Measurements from ENCODE around the gene WDR74. TPM values are rescaled to one million over a fixed set of nuclear protein-coding genes. Genes with fewer than 3 reads are reported as not detected.
A peak's percentile ranks its signal among the peaks of the same experiment; 100 is the strongest.

WDR74 gene
- total RNA-seq, 5 donors from 2014 or later (not counting 1 experiment from before 2014, with no cell fraction given) = 91.3 to 239 (median 103) TPM

DNA sequence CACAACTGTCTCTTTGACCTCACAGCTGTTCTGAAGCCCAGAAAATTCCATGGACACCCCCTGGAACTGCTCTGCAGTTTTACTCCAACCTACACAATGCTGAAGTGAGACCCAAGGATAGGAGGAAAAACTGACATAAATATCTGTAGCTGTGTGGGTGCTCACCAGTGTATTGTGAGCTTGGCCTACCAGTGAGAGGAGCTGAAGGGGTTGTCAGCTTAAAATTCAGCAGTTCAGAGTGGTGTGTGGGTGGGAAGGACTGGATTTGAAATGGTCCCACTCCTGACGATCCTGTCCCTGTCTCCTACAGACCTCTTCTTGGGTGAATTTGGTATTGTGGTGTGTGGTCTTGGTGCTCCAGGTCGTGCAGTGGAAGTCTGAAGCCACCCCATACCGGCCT, 49.8 kb downstream of the WDR74 start:
- ChIA-PET CTCF (interaction anchor here (0.6 to 0.7 kb wide), 3 partner anchors 19 to 385 kb away, joined by 3 to 8 read pairs (median 5); partner anchors contain the start of gene TAF6L (in 1 of the 2)), POLR2A (interaction anchor here (0.6 to 4.0 kb wide), 4 partner anchors 35 to 66 kb away, joined by 3 to 23 read pairs (median 8); partner anchors contain the start of gene ZBTB3 (in 1 of the 2))
- Histone ChIP-seq H3K27ac (ENCODE audit: low read length) (no peak overlapping the region), H3K4me1 (ENCODE audit: control insufficient read depth in 1 of 2, extremely low read depth in 1 of 2, insufficient read depth in 2 of 2, low read length in 2 of 2) (peaks cover 21 to 58% of the 10 kb centered on the region in 2 experiments), H3K4me3 (ENCODE audit: control insufficient read depth in 1 of 2, extremely low read depth in 1 of 2, low read length in 1 of 2) (no peak overlapping the region), H3K36me3 (ENCODE audit: control insufficient read depth in 2 of 2, extremely low read depth in 1 of 2, insufficient read depth in 1 of 2, low read length in 1 of 2) (peaks cover 4 to 42% of the 10 kb centered on the region in 2 donors), H3K9me3 (no peaks in the 10 kb centered on the region), H3K27me3 (replicated peaks in 1 of 2; ENCODE audit: control insufficient read depth in 2 of 2, extremely low read depth in 1 of 2, insufficient read depth in 2 of 2, low read length in 1 of 2) (no peaks in the 10 kb centered on the region)
- Mint-ChIP-seq H3K9me3 (no peaks in the 10 kb centered on the region), H3K4me1 (peaks cover 50 to 57% (median 54%) of the 10 kb centered on the region in 3 donors), H3K27ac (peak overlapping the region; percentile 76 to 96), H3K27me3 (no peaks in the 10 kb centered on the region), H3K4me3 (peak overlapping the region; percentile 91 to 93 (median 91)), H3K36me3 (peaks cover 23% of the 10 kb centered on the region)
- no peak for ATAC-seq (replicated peaks in 1 of 4)
- WGBS (ENCODE audit: insufficient coverage) = 90% methylated on average over 2 of the region's 3 CpGs
- DNase-seq = no peak

GRCh38 chr11:62788991-62789390, 50.4 kb downstream of the WDR74 start:
- CTCF ChIA-PET = interaction anchor here (0.6 to 1.2 kb wide), 3 partner anchors 59 to 73 kb away, joined by 3 to 9 read pairs (median 4); no protein-coding TSS in a partner anchor
- Histone ChIP-seq H3K27me3 (replicated peaks in 1 of 2; ENCODE audit: control insufficient read depth in 2 of 2, extremely low read depth in 1 of 2, insufficient read depth in 2 of 2, low read length in 1 of 2) (no peaks in the 10 kb centered on the region), H3K4me1 (ENCODE audit: control insufficient read depth in 1 of 2, extremely low read depth in 1 of 2, insufficient read depth in 2 of 2, low read length in 2 of 2) (peaks cover 21 to 58% of the 10 kb centered on the region in 2 experiments), H3K4me3 (ENCODE audit: control insufficient read depth in 1 of 2, extremely low read depth in 1 of 2, low read length in 1 of 2) (no peak overlapping the region), H3K9me3 (no peaks in the 10 kb centered on the region), H3K36me3 (ENCODE audit: control insufficient read depth in 2 of 2, extremely low read depth in 1 of 2, insufficient read depth in 1 of 2, low read length in 1 of 2) (peaks cover 4 to 36% of the 10 kb centered on the region in 2 donors), H3K27ac (ENCODE audit: low read length) (no peak overlapping the region)
- Mint-ChIP-seq H3K9me3 (no peaks in the 10 kb centered on the region), H3K27ac (peak overlapping the region; percentile 94 to 96), H3K27me3 (no peaks in the 10 kb centered on the region), H3K36me3 (peaks cover 18% of the 10 kb centered on the region), H3K4me1 (peaks cover 45 to 55% (median 51%) of the 10 kb centered on the region in 3 donors), H3K4me3 (peak overlapping the region; percentile 91 to 93 (median 91))
- POLR2A ChIA-PET = interaction anchor here (0.6 to 4.0 kb wide), 5 partner anchors 10 to 66 kb away, joined by 3 to 23 read pairs (median 3); partner anchors contain the start of gene TAF6L (in 1 of the 2)
- ATAC-seq (replicated peaks in 1 of 4) (no peak), DNase-seq (no peak)
- WGBS (ENCODE audit: insufficient coverage) = 71% methylated on average over 1 of the region's 5 CpGs

DNA sequence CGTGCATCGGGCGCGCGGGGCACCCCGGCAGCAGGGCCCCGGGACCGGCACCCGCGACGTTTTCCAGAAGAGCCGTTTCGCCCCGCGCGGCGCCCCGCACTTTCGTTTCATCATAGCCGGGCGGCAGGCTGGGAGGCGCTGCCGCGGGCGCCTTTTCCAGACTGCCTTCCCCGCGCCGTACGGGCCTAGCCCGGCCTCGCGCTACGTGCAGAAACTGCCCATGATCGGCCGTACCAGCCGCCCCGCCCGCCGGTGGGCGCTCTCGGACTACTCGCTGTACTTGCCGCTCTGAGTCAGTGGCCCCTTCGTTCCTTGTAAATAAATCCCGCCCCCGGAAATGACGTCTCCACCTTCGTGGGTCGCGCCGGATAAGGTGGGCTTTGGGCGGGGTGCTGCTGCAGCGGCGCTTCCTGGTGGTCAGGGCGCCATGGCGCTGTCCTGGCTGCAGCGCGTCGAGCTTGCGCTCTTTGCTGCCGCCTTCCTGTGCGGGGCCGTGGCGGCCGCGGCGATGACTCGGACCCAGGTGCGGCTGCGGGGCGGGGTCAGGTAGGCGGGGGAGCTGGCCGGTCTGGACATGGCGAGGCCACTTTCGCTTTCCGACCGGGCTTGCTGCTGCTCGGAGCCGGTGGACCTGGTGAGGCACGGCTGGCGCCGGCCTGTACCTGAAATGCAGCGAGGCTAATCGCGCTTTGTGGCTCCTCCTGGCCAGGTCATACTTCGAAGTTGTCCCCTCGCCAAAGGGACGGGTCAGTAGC, 52.2 kb downstream of the WDR74 start, which contains the start of gene TMEM179B:
Gene TMEM179B (plus strand): TSS at position 398 of the 755 bp plus-strand sequence. CDS start 30 bp downstream, at position 428.
- Histone ChIP-seq H3K4me3 (ENCODE audit: control insufficient read depth in 1 of 2, extremely low read depth in 1 of 2, low read length in 1 of 2) (peak within 1 kb of the TSS; percentile 85 to 96), H3K27ac (ENCODE audit: low read length) (peak within 1 kb of the TSS; percentile 77), H3K36me3 (ENCODE audit: control insufficient read depth in 2 of 2, extremely low read depth in 1 of 2, insufficient read depth in 1 of 2, low read length in 1 of 2) (peaks cover 7 to 27% of the 10 kb centered on the region in 2 donors), H3K4me1 (ENCODE audit: control insufficient read depth in 1 of 2, extremely low read depth in 1 of 2, insufficient read depth in 2 of 2, low read length in 2 of 2) (peaks cover 15 to 48% of the 10 kb centered on the region in 2 experiments), H3K27me3 (replicated peaks in 1 of 2; ENCODE audit: control insufficient read depth in 2 of 2, extremely low read depth in 1 of 2, insufficient read depth in 2 of 2, low read length in 1 of 2) (no peaks in the 10 kb centered on the region), H3K9me3 (no peaks in the 10 kb centered on the region)
- ChIA-PET CTCF (interaction anchor here (0.6 to 3.4 kb wide), 19 partner anchors 13 to 362 kb away, joined by 3 to 32 read pairs (median 5); partner anchors contain the start of genes ZBTB3 (in 2 of the 2), HNRNPUL2 (in 1 of the 2), NXF1 (in 1 of the 2) and SLC3A2 (in 1 of the 2)), POLR2A (interaction anchor here (1.0 to 4.0 kb wide), 8 partner anchors 9 to 122 kb away, joined by 3 to 23 read pairs (median 5); partner anchors contain the start of genes C11orf98 (in 1 of the 2), CSKMT (in 1 of the 2), HNRNPUL2 (in 1 of the 2) and STX5 (in 1 of the 2))
- peak within 1 kb of the TSS; percentile 95 to 96 for H3K27ac Mint-ChIP-seq
- H3K4me1 Mint-ChIP-seq = peaks cover 37 to 49% (median 46%) of the 10 kb centered on the region in 3 donors
- H3K27me3 Mint-ChIP-seq = no peaks in the 10 kb centered on the region
- peaks cover 18% of the 10 kb centered on the region for H3K36me3 Mint-ChIP-seq
- ATAC-seq (replicated peaks in 1 of 4) (peak; percentile 70 to 78 (median 74)), DNase-seq (peak; percentile 93 to 100 (median 97))
- WGBS (ENCODE audit: insufficient coverage) = under 1% methylated on average over 88 of the region's 88 CpGs
- peak within 1 kb of the TSS; percentile 91 to 93 (median 91) for H3K4me3 Mint-ChIP-seq
- no peaks in the 10 kb centered on the region for H3K9me3 Mint-ChIP-seq

- Histone ChIP-seq H3K4me3 (ENCODE audit: control insufficient read depth in 1 of 2, extremely low read depth in 1 of 2, low read length in 1 of 2) (peak overlapping the region; percentile 85 to 96), H3K4me1 (ENCODE audit: control insufficient read depth in 1 of 2, extremely low read depth in 1 of 2, insufficient read depth in 2 of 2, low read length in 2 of 2) (peaks cover 14 to 44% of the 10 kb centered on the region in 2 experiments), H3K36me3 (ENCODE audit: control insufficient read depth in 2 of 2, extremely low read depth in 1 of 2, insufficient read depth in 1 of 2, low read length in 1 of 2) (peaks cover 10 to 29% of the 10 kb centered on the region in 2 donors), H3K27me3 (replicated peaks in 1 of 2; ENCODE audit: control insufficient read depth in 2 of 2, extremely low read depth in 1 of 2, insufficient read depth in 2 of 2, low read length in 1 of 2) (no peaks in the 10 kb centered on the region), H3K9me3 (no peaks in the 10 kb centered on the region), H3K27ac (ENCODE audit: low read length) (peak overlapping the region; percentile 61)
- ChIA-PET CTCF (interaction anchor here (0.6 to 3.4 kb wide), 26 partner anchors 12 to 362 kb away, joined by 3 to 32 read pairs (median 4); partner anchors contain the start of genes C11orf98 (in 1 of the 2), CSKMT (in 1 of the 2), HNRNPUL2 (in 1 of the 2) and NXF1 (in 1 of the 2)), POLR2A (interaction anchor here (0.6 to 4.0 kb wide), 10 partner anchors 14 to 121 kb away, joined by 3 to 23 read pairs (median 5); partner anchors contain the start of genes C11orf98 (in 1 of the 2), CSKMT (in 1 of the 2), HNRNPUL2 (in 1 of the 2) and STX5 (in 1 of the 2))
- H3K27me3 Mint-ChIP-seq = no peaks in the 10 kb centered on the region
- ATAC-seq (replicated peaks in 1 of 4) (peak; percentile 69 to 76 (median 72)), DNase-seq (peak; percentile 55 to 91 (median 76))
- H3K27ac Mint-ChIP-seq = peak overlapping the region; percentile 93 to 95
- WGBS (ENCODE audit: insufficient coverage) = 2% methylated on average over 51 of the region's 51 CpGs
- H3K4me1 Mint-ChIP-seq = peaks cover 34 to 45% (median 42%) of the 10 kb centered on the region in 3 donors
- no peaks in the 10 kb centered on the region for H3K9me3 Mint-ChIP-seq
- H3K36me3 Mint-ChIP-seq = peaks cover 16% of the 10 kb centered on the region
- peak overlapping the region; percentile 82 to 91 (median 85) for H3K4me3 Mint-ChIP-seq
Measured at GRCh38 chr11:62786318-62787004, 52.9 kb downstream of the WDR74 start.

Other genes with a start within 250 kb of the WDR74 start
- 10 to 100 TPM; 35.2 to 56.0 (median 42.9) TPM for gene TUT1, start 248.1 kb downstream of the WDR74 start, total RNA-seq
- gene MTA2, start 237.7 kb downstream of the WDR74 start, total RNA-seq = 100 to 1,000 TPM; 151 to 185 (median 184) TPM
- 100 to 1,000 TPM; 160 to 372 (median 328) TPM for gene EML3, start 226.8 kb downstream of the WDR74 start, total RNA-seq
- gene ROM1, start 226.3 kb downstream of the WDR74 start, total RNA-seq = 1 to 10 TPM; 1.6 to 4.5 (median 3.5) TPM
- gene B3GAT3, start 217.6 kb downstream of the WDR74 start, total RNA-seq = 10 to 100 TPM; 59.0 to 94.5 (median 90.5) TPM
- 100 to 1,000 TPM; 216 to 278 (median 257) TPM for gene GANAB, start 193.0 kb downstream of the WDR74 start, total RNA-seq
- gene INTS5, start 186.3 kb downstream of the WDR74 start, total RNA-seq = 10 to 100 TPM; 14.4 to 39.0 (median 34.8) TPM
- 10 to 100 TPM; 28.3 to 62.6 (median 54.8) TPM for gene C11orf98, start 174.4 kb downstream of the WDR74 start, total RNA-seq
- 10 to 100 TPM; 14.8 to 35.6 (median 27.4) TPM for gene CSKMT, start 174.3 kb downstream of the WDR74 start, total RNA-seq
- gene UQCC3, start 167.9 kb downstream of the WDR74 start, total RNA-seq = 1 to 10 TPM; 2.7 to 9.3 (median 8.1) TPM
- 10 to 100 TPM; 15.5 to 24.7 (median 20.7) TPM for gene LBHD1, start 167.3 kb downstream of the WDR74 start, total RNA-seq
- gene UBXN1, start 160.5 kb downstream of the WDR74 start, total RNA-seq = 100 to 1,000 TPM; 180 to 199 (median 196) TPM
- gene LRRN4CL, start 150.1 kb downstream of the WDR74 start, total RNA-seq = under 1 TPM in 4 of 5 donors, not detected in 1; 0.14 to 0.29 (median 0.19) TPM
- 10 to 100 TPM; 21.9 to 43.7 (median 37.3) TPM for gene BSCL2, start 132.2 kb downstream of the WDR74 start, total RNA-seq
- gene GNG3, start 131.9 kb downstream of the WDR74 start, total RNA-seq = not detected
- 10 to 100 TPM; 45.8 to 67.8 (median 62.7) TPM for gene HNRNPUL2, start 112.1 kb downstream of the WDR74 start, total RNA-seq
- 10 to 100 TPM; 15.4 to 54.5 (median 44.6) TPM for gene TTC9C, start 111.1 kb downstream of the WDR74 start, total RNA-seq
- gene ZBTB3, start 85.4 kb downstream of the WDR74 start, total RNA-seq = 10 to 100 TPM in 3 of 5 donors, 1 to 10 TPM in 2; 5.9 to 24.6 (median 22.9) TPM
- gene POLR2G, start 78.0 kb downstream of the WDR74 start, total RNA-seq = 10 to 100 TPM; 65.6 to 84.8 (median 76.1) TPM
- 10 to 100 TPM; 15.1 to 29.5 (median 29.0) TPM for gene TAF6L, start 68.2 kb downstream of the WDR74 start, total RNA-seq
- 10 to 100 TPM; 27.7 to 53.3 (median 46.5) TPM for gene TMEM179B, start 52.2 kb downstream of the WDR74 start, total RNA-seq
- gene TMEM223, start 47.6 kb downstream of the WDR74 start, total RNA-seq = 10 to 100 TPM; 11.2 to 27.6 (median 23.0) TPM
- gene NXF1, start 34.1 kb downstream of the WDR74 start, total RNA-seq = 100 to 1,000 TPM; 160 to 321 (median 169) TPM
- gene STX5, start 7.5 kb downstream of the WDR74 start, total RNA-seq = 100 to 1,000 TPM in 2 of 5 donors, 10 to 100 TPM in 3; 49.3 to 132 (median 58.0) TPM
- not detected for gene TEX54, start 6.7 kb downstream of the WDR74 start, total RNA-seq
- 100 to 1,000 TPM; 178 to 248 (median 237) TPM for gene SLC3A2, start 41.3 kb upstream of the WDR74 start, total RNA-seq
- gene CHRM1, start 81.8 kb upstream of the WDR74 start, total RNA-seq = not detected
- gene SLC22A6, start 145.4 kb upstream of the WDR74 start, total RNA-seq = not detected
- gene SLC22A8, start 176.3 kb upstream of the WDR74 start, total RNA-seq = not detected